Endothelial cell of umbilical vein (primary cell): ENCODE data around the gene KIF23. TPM values are rescaled to one million over a fixed set of nuclear protein-coding genes. Genes with fewer than 3 reads are reported as not detected.

Experiments
- BruUV-seq: library from RNA; stranded (reverse); fragments of 400-500 nt; replicated peaks from 2 replicates; lab custom pipeline; 2021; lab: Mats Ljungman, UMichigan
- CTCF ChIA-PET: fragments of 300-600, 350-600 bp; sonication (Branson Sonifier 250); formaldehyde crosslinking; loops from one replicate; lab custom pipeline; 2021; ENCODE audit warnings: antibody characterized with exemption, inconsistent platforms; lab: Charles Lee
- POLR2A ChIA-PET: fragments of 300-600, 350-600 bp; sonication (Branson Sonifier 250); formaldehyde crosslinking; loops from one replicate; lab custom pipeline; 2021; ENCODE audit warnings: antibody characterized with exemption, inconsistent platforms; lab: Charles Lee
- DNase-seq: peaks from one replicate; pipeline ENCODE4 v3.0.0-alpha.2; 2011; ENCODE audit warnings: low read depth, low spot score
- FAIRE-seq: peaks from 2 replicates; lab custom pipeline; 2011; peaks lifted over from hg19 to GRCh38; lab: Jason Lieb, UNC
- H2AFZ ChIP-seq: 2 replicates; pipeline ENCODE4 v1.6.0; 2012; ENCODE audit warnings: low read depth, low read length, control low read depth, inconsistent platforms
- H3K27ac ChIP-seq: 2 replicates; pipeline ENCODE4 v1.5.1; 2011; ENCODE audit warnings: low read depth, mild to moderate bottlenecking, control low read depth, low read length, moderate library complexity; ENCODE audit not compliant: insufficient read depth
- H3K27me3 ChIP-seq, 2 experiments: 2 replicates each; pipeline versions ENCODE4 v1.6.0 to v1.6.1; 2011; ENCODE audit warnings: low read length in 2 of 2, mixed read lengths in 1 of 2; ENCODE audit not compliant: control insufficient read depth in 2 of 2, insufficient read depth in 2 of 2
- H3K36me3 ChIP-seq, 2 experiments: 2 replicates in 1 of 2; 3 replicates in 1 of 2; pipeline ENCODE4 v1.5.1; 2011; ENCODE audit warnings: low read length in 2 of 2, mild to moderate bottlenecking in 1 of 2, moderate library complexity in 1 of 2; ENCODE audit not compliant: control insufficient read depth in 2 of 2, insufficient read depth in 2 of 2; ENCODE audit errors: extremely low read depth in 1 of 2
- H3K4me1 ChIP-seq: 3 replicates; pipeline ENCODE4 v1.5.1; 2011; ENCODE audit warnings: mild to moderate bottlenecking, low read length; ENCODE audit not compliant: control insufficient read depth, insufficient read depth; ENCODE audit errors: extremely low read depth
- H3K4me2 ChIP-seq: 2 replicates; pipeline ENCODE4 v1.6.1; 2011; ENCODE audit warnings: low read length, control low read depth, mixed read lengths; ENCODE audit not compliant: insufficient read depth
- H3K4me3 ChIP-seq, 3 experiments: fragments of 200-600 bp in 1 of 3; sonication (generic), shearing (Covaris generic) in 1 of 3; replicated peaks in 1 of 3; 2 replicates each; pipeline ENCODE4 v1.5.1; 2011 to 2016; ENCODE audit warnings: control low read depth in 3 of 3, low read length in 3 of 3, mild to moderate bottlenecking in 2 of 3, inconsistent platforms in 1 of 3, low read depth in 1 of 3, moderate library complexity in 1 of 3; ENCODE audit not compliant: insufficient read depth in 1 of 3
- H3K79me2 ChIP-seq: 2 replicates; pipeline ENCODE4 v1.6.0; 2012; ENCODE audit warnings: low read length, inconsistent platforms; ENCODE audit not compliant: control insufficient read depth, insufficient read depth
- H3K9ac ChIP-seq: replicated peaks from 2 replicates; pipeline ENCODE3; 2011; ENCODE audit warnings: low read length, control low read depth; ENCODE audit not compliant: insufficient read depth; ENCODE audit errors: extremely low read depth
- H3K9me1 ChIP-seq: replicated peaks from 3 replicates; pipeline ENCODE4 v1.6.0; 2011; ENCODE audit warnings: mild to moderate bottlenecking, low read length; ENCODE audit not compliant: control insufficient read depth, insufficient read depth; ENCODE audit errors: extremely low read depth
- H3K9me3 ChIP-seq: replicated peaks from 2 replicates; pipeline ENCODE4 v1.5.1; 2012; ENCODE audit warnings: low read length, inconsistent platforms; ENCODE audit not compliant: control insufficient read depth, insufficient read depth
- H4K20me1 ChIP-seq: replicated peaks from 2 replicates; pipeline ENCODE3; 2011; ENCODE audit warnings: mild to moderate bottlenecking, low read length; ENCODE audit not compliant: control insufficient read depth, insufficient read depth; ENCODE audit errors: extremely low read depth
- EZH2 ChIP-seq: IDR thresholded peaks from 2 replicates; pipeline ENCODE4 v1.6.1; 2012; ENCODE audit warnings: borderline replicate concordance, low read depth, mild to moderate bottlenecking, moderate library complexity, low read length, inconsistent platforms; ENCODE audit not compliant: severe bottlenecking
- GATA2 ChIP-seq: IDR thresholded peaks from 2 replicates; pipeline ENCODE4 v1.7.0; 2011; ENCODE audit warnings: low read depth, mild to moderate bottlenecking, moderate library complexity, mixed read lengths, low read length; ENCODE audit not compliant: insufficient read length, insufficient read depth
- MYC ChIP-seq: IDR thresholded peaks from one replicate; pipeline ENCODE4 v1.6.1; 2011; ENCODE audit warnings: mild to moderate bottlenecking, low read depth, low read length
- POLR2A ChIP-seq: IDR thresholded peaks from 2 replicates; pipeline ENCODE4 v1.6.1; 2012; ENCODE audit warnings: low read depth, mild to moderate bottlenecking, control low read depth, low read length
- dilution Hi-C: fragments of 300-500 bp; cut with MboI; formaldehyde crosslinking; loops from one replicate; pipeline ENCODE4 v1.15.0; 2019; ENCODE audit warnings: low sequenced_read_pairs; ENCODE audit not compliant: extremely low pct_ligation_motif_present
- intact Hi-C: fragments of 100-400 bp; cut with micrococcal nuclease; formaldehyde crosslinking; loops from one replicate; pipeline ENCODE4 v1.10.0; 2022
- polyA plus RNA-seq, 4 experiments: library from polyadenylated mRNA; depleted of rRNA in 3 of 4; stranded (reverse) in 3 of 4; unstranded in 1 of 4; fragments of >200 nt; gene quantifications; 2 replicates each; pipeline versions ENCODE4 v1.2.1 to v1.2.3, GENCODE V29; 2011 to 2012; ENCODE audit warnings: missing spikeins in 1 of 4
- total RNA-seq: library from RNA; stranded (reverse); gene quantifications from 2 replicates; pipeline ENCODE4 v1.2.3, GENCODE V29; 2021
- TF ChIP-seq, protein P1 (sequence below), 2 donors: IDR thresholded peaks; 1 replicate in 1 of 2; 2 replicates in 1 of 2; pipeline ENCODE4 v1.5.1; 2011; ENCODE audit warnings: low read length in 2 of 2, mild to moderate bottlenecking in 2 of 2, moderate library complexity in 2 of 2, control low read depth in 1 of 2, inconsistent platforms in 1 of 2, low read depth in 1 of 2; ENCODE audit not compliant: insufficient read depth in 1 of 2; ENCODE audit errors: extremely low read depth in 1 of 2
- TF ChIP-seq, protein P2 (sequence below): IDR thresholded peaks from 2 replicates; pipeline ENCODE4 v1.6.1; 2011; ENCODE audit not compliant: insufficient read depth, insufficient read length

Gene KIF23
- total and polyA plus RNA-seq, 2 donors (not counting 3 experiments of a cell fraction or from before 2014, with no cell fraction given): 25.4 to 64.7 TPM

DNA sequence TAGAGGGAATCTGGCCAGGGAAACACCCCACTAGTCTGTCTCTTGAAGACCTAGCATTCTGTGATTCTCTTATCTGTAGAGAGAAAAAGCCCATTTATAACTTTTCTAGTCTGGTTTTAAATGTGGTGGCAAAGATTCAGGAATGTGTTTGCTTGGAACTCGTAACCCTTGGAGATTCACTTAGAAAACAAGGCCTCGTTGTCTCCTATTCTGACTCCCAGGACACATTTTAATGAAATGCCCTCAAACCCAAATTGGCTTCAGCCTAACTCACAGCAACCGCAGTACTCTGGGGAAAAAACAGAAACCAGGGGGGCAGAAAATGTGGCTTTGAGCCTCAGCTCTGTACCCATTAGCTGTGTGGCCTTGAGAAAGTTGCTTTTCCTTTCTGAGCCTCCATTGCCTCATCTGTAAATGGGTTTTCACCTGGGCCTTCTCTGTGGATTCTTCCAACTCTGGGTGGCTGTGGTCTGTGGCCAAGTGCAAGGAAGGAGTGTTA, 75.0 kb downstream of the KIF23 start:
- H3K4me1 ChIP-seq: no peaks in the 10 kb centered on the region
- FAIRE-seq (no peak), DNase-seq (no peak)
- no peaks in the 10 kb centered on the region for H3K9me1 ChIP-seq
- ChIA-PET POLR2A (no interaction called here), CTCF (no interaction called here)
- H3K4me2 ChIP-seq: no peak overlapping the region
- no peak for TF ChIP-seq EZH2
- TF ChIP-seq GATA2: no peak
- TF ChIP-seq, protein P1, sequence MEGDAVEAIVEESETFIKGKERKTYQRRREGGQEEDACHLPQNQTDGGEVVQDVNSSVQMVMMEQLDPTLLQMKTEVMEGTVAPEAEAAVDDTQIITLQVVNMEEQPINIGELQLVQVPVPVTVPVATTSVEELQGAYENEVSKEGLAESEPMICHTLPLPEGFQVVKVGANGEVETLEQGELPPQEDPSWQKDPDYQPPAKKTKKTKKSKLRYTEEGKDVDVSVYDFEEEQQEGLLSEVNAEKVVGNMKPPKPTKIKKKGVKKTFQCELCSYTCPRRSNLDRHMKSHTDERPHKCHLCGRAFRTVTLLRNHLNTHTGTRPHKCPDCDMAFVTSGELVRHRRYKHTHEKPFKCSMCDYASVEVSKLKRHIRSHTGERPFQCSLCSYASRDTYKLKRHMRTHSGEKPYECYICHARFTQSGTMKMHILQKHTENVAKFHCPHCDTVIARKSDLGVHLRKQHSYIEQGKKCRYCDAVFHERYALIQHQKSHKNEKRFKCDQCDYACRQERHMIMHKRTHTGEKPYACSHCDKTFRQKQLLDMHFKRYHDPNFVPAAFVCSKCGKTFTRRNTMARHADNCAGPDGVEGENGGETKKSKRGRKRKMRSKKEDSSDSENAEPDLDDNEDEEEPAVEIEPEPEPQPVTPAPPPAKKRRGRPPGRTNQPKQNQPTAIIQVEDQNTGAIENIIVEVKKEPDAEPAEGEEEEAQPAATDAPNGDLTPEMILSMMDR (IDR thresholded peaks at IDR 0.05; ENCODE audit: extremely low read depth in 1 of 2, insufficient read depth in 1 of 2, low read depth in 1 of 2, low read length in 2 of 2): no peak
- H3K36me3 ChIP-seq: no peaks in the 10 kb centered on the region
- no peak overlapping the region for H2AFZ ChIP-seq
- dilution Hi-C loops: no loop called here
- peaks cover 0 to 1% of the 10 kb centered on the region in 2 experiments for H3K27me3 ChIP-seq
- no peak overlapping the region for H3K27ac ChIP-seq
- H4K20me1 ChIP-seq: no peaks in the 10 kb centered on the region
- no peaks in the 10 kb centered on the region for H3K79me2 ChIP-seq
- H3K9me3 ChIP-seq: no peaks in the 10 kb centered on the region
- no peak overlapping the region for H3K9ac ChIP-seq
- BruUV-seq: no TSS peak
- no peak overlapping the region for H3K4me3 ChIP-seq
- intact Hi-C loops: no loop called here

DNA sequence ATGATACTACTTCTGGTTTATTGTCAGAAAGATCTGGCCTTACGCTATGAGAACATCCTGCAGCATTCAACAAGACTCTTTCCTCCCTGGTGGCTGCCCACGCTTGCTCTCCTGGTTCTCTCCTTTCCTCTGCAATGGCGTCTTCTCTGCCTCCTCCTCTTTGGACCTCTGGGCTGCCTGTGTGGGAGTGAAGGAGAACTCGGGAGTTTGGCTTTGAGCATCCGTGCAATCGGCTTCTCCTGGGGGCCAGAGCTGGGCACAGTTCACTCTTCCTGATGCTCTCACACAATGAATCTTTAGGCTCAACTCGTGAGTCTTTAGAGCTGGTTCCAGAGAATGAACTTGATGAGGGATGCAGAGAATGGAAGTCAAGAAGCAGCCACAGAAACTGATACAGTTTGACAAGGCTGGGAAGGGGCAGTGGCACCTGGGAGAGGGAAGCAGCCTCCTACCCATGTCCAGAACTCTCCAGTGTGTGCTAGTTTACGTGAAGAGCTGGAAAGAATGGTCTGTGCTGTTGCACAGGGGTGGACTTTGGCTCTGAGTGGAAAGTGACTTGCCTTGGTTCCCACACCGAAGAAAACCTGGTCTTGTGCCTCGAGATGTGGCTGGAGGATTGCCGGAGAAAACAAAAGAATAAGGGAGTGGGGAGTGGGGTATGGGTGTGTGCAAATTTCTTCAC, 76.3 kb downstream of the KIF23 start:
- dilution Hi-C loops (no loop called here), intact Hi-C loops (no loop called here)
- Histone ChIP-seq H3K9me3 (no peaks in the 10 kb centered on the region), H3K27ac (no peak overlapping the region), H3K79me2 (no peaks in the 10 kb centered on the region), H3K27me3 (peaks cover 0 to 1% of the 10 kb centered on the region in 2 experiments), H3K9me1 (no peaks in the 10 kb centered on the region), H3K9ac (no peak overlapping the region), H3K4me2 (no peak overlapping the region), H3K4me3 (no peak overlapping the region), H2AFZ (no peak overlapping the region), H3K36me3 (no peaks in the 10 kb centered on the region), H3K4me1 (no peaks in the 10 kb centered on the region), H4K20me1 (no peaks in the 10 kb centered on the region)
- DNase-seq (no peak), FAIRE-seq (no peak)
- no TSS peak for BruUV-seq
- ChIA-PET CTCF (interaction anchor here (1.5 kb wide), 1 partner anchor 12 kb away, joined by 4 read pairs; no protein-coding TSS in a partner anchor), POLR2A (no interaction called here)
- TF ChIP-seq, protein P2, sequence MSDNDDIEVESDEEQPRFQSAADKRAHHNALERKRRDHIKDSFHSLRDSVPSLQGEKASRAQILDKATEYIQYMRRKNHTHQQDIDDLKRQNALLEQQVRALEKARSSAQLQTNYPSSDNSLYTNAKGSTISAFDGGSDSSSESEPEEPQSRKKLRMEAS: no peak
- TF ChIP-seq EZH2 (no peak), POLR2A (no peak), MYC (no peak)
